Hepatocyte (in vitro differentiated cells): ENCODE results near the gene RGS3. TPM values are rescaled to one million over a fixed set of nuclear protein-coding genes. Genes with fewer than 3 reads are reported as not detected.

Experiments
- DNase-seq: peaks from one replicate; pipeline ENCODE4 v3.0.0-alpha.2; 2016; ENCODE audit warnings: low spot score
- H2AFZ ChIP-seq: fragments of 200-600 bp; sonication (generic); 2 replicates; pipeline ENCODE4 v1.6.0; 2016; ENCODE audit warnings: antibody characterized with exemption, mild to moderate bottlenecking
- H3K27ac ChIP-seq: fragments of 200-600 bp; sonication (generic); 2 replicates; pipeline ENCODE4 v1.5.1; 2016; ENCODE audit warnings: mild to moderate bottlenecking
- H3K27me3 ChIP-seq: fragments of 200-600 bp; sonication (generic); 2 replicates; pipeline ENCODE4 v1.6.1; 2016
- H3K36me3 ChIP-seq: fragments of 200-600 bp; sonication (generic); replicated peaks from 2 replicates; pipeline ENCODE4 v1.5.1; 2016; ENCODE audit warnings: low read depth; ENCODE audit not compliant: insufficient read depth
- H3K4me1 ChIP-seq: fragments of 200-600 bp; sonication (generic); 2 replicates; pipeline ENCODE4 v1.5.1; 2016; ENCODE audit warnings: mild to moderate bottlenecking, moderate library complexity; ENCODE audit not compliant: insufficient read depth
- H3K4me2 ChIP-seq: fragments of 200-600 bp; sonication (generic); 2 replicates; pipeline ENCODE4 v1.6.0; 2016
- H3K4me3 ChIP-seq: fragments of 200-600 bp; sonication (generic); 2 replicates; pipeline ENCODE4 v1.5.1; 2016; ENCODE audit warnings: mild to moderate bottlenecking
- H3K79me2 ChIP-seq: fragments of 200-600 bp; sonication (generic); 2 replicates; pipeline ENCODE4 v1.6.0; 2017; ENCODE audit warnings: mild to moderate bottlenecking
- H3K9me2 ChIP-seq: fragments of 200-600 bp; sonication (generic); replicated peaks from 2 replicates; pipeline ENCODE4 v1.6.0; 2017; ENCODE audit warnings: mild to moderate bottlenecking; ENCODE audit not compliant: insufficient read depth
- H3K9me3 ChIP-seq: fragments of 200-600 bp; sonication (generic); 2 replicates; pipeline ENCODE4 v1.5.1; 2016; ENCODE audit warnings: low read depth, mild to moderate bottlenecking
- H4K20me1 ChIP-seq: fragments of 200-600 bp; sonication (generic); 2 replicates; pipeline ENCODE4 v1.6.0; 2016; ENCODE audit warnings: mild to moderate bottlenecking; ENCODE audit not compliant: insufficient read depth, poor library complexity, severe bottlenecking
- EZH2 ChIP-seq: fragments of 200-600 bp; sonication (generic); IDR thresholded peaks from 2 replicates; pipeline ENCODE4 v1.6.1; 2016; ENCODE audit warnings: antibody characterized with exemption, mild to moderate bottlenecking, borderline replicate concordance
- EZH2phosphoT487 ChIP-seq: fragments of 200-600 bp; sonication (generic); IDR thresholded peaks from one replicate; pipeline ENCODE4 v1.6.1; 2018; ENCODE audit warnings: antibody characterized with exemption, mild to moderate bottlenecking, low read depth, moderate library complexity; ENCODE audit not compliant: unreplicated experiment, severe bottlenecking
- WGBS: methylation state at CpG from one replicate; pipeline ENCODE4 v1.1.6; 2016; ENCODE audit warnings: low lambda C conversion rate; ENCODE audit errors: missing lambda C conversion rate; 5-methylcytosine and 5-hydroxymethylcytosine counted together
- polyA plus RNA-seq: library from polyadenylated mRNA; unstranded; fragments of >200 nt; fragmentation: Nextera tagmentation; extraction: Ambion mirVana; gene quantifications from 2 replicates; pipeline ENCODE4 v1.2.1, GENCODE V29; 2016
- total RNA-seq: library from RNA; depleted of rRNA; stranded (reverse); fragments of >200 nt; gene quantifications from 2 replicates; pipeline ENCODE4 v1.2.3, GENCODE V29; 2014
- TF ChIP-seq, protein P1 (sequence below): fragments of 200-600 bp; sonication (generic); IDR thresholded peaks from 2 replicates; pipeline ENCODE4 v1.5.1; 2016; ENCODE audit warnings: antibody characterized with exemption, mild to moderate bottlenecking; ENCODE audit not compliant: poor library complexity

Gene RGS3
- total and polyA plus RNA-seq, 2 experiments from 2014 or later, result 48.0 to 62.7 TPM

GRCh38 chr9:113497051-113497450, 33.5 kb downstream of the RGS3 start:
- no peaks in the 10 kb centered on the region for H3K79me2 ChIP-seq
- no peaks in the 10 kb centered on the region for H3K9me2 ChIP-seq
- H3K27ac ChIP-seq, result no peak overlapping the region
- no peaks in the 10 kb centered on the region for H3K36me3 ChIP-seq
- no peak overlapping the region for H3K4me3 ChIP-seq
- TF ChIP-seq, protein P1, sequence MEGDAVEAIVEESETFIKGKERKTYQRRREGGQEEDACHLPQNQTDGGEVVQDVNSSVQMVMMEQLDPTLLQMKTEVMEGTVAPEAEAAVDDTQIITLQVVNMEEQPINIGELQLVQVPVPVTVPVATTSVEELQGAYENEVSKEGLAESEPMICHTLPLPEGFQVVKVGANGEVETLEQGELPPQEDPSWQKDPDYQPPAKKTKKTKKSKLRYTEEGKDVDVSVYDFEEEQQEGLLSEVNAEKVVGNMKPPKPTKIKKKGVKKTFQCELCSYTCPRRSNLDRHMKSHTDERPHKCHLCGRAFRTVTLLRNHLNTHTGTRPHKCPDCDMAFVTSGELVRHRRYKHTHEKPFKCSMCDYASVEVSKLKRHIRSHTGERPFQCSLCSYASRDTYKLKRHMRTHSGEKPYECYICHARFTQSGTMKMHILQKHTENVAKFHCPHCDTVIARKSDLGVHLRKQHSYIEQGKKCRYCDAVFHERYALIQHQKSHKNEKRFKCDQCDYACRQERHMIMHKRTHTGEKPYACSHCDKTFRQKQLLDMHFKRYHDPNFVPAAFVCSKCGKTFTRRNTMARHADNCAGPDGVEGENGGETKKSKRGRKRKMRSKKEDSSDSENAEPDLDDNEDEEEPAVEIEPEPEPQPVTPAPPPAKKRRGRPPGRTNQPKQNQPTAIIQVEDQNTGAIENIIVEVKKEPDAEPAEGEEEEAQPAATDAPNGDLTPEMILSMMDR, result no peak
- TF ChIP-seq EZH2, result no peak
- TF ChIP-seq EZH2phosphoT487, result no peak
- H4K20me1 ChIP-seq, result no peaks in the 10 kb centered on the region
- H2AFZ ChIP-seq, result no peak overlapping the region
- no peak for DNase-seq
- H3K9me3 ChIP-seq, result no peaks in the 10 kb centered on the region
- peaks cover 12% of the 10 kb centered on the region for H3K4me1 ChIP-seq
- 98% methylated on average over 9 of the region's 9 CpGs for WGBS
- H3K4me2 ChIP-seq, result no peak overlapping the region
- no peaks in the 10 kb centered on the region for H3K27me3 ChIP-seq

DNA sequence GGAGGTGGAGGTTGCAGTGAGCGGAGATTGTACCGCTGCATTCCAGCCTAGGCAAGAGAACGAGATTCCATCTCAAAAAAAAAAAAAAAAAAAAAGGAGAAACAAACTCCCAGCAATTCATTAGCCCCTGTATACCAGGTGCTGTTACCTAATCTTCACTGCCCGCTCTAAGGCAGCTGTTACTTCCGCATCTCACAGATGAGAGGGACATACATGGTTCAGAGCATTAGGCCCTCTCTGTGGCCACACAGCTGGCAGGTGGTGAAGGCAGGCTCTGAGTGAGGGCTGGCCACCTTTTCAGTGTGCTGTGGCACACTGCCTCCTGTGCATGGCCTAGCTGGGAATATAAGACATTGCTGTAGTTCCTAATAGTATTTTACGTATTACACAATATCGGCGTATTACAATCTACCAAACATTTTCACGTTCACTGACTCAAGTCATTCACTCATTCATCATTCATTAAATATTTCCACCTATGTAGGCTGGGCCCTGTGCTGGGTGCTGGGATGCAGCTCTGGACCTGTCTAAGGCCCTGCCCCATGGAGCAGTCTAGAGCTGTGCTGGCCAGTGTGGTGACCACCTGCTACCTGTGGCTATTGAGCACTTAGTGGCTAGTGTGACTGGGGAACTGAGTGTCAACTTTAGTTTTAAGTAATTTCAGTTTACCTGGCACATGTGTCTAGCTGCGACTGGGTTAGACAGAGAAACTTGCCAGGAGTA, 35.8 kb downstream of the RGS3 start:
- TF ChIP-seq EZH2 (no peak), EZH2phosphoT487 (no peak)
- TF ChIP-seq, protein P1, result no peak
- no peak overlapping the region for H3K4me3 ChIP-seq
- 96% methylated on average over 10 of the region's 10 CpGs for WGBS
- no peaks in the 10 kb centered on the region for H3K36me3 ChIP-seq
- H3K9me2 ChIP-seq, result no peaks in the 10 kb centered on the region
- H3K27ac ChIP-seq, result no peak overlapping the region
- H3K79me2 ChIP-seq, result no peaks in the 10 kb centered on the region
- no peaks in the 10 kb centered on the region for H3K27me3 ChIP-seq
- peaks cover 10% of the 10 kb centered on the region for H3K4me1 ChIP-seq
- H2AFZ ChIP-seq, result no peak overlapping the region
- H4K20me1 ChIP-seq, result no peaks in the 10 kb centered on the region
- no peaks in the 10 kb centered on the region for H3K9me3 ChIP-seq
- H3K4me2 ChIP-seq, result no peak overlapping the region
- DNase-seq, result no peak

- Histone ChIP-seq H3K4me1 (peaks cover 16% of the 10 kb centered on the region), H3K4me2 (no peak overlapping the region), H4K20me1 (no peaks in the 10 kb centered on the region), H3K36me3 (no peaks in the 10 kb centered on the region), H3K9me3 (no peaks in the 10 kb centered on the region), H3K27ac (no peak overlapping the region), H3K27me3 (no peaks in the 10 kb centered on the region), H3K4me3 (no peak overlapping the region), H3K9me2 (no peaks in the 10 kb centered on the region), H3K79me2 (no peaks in the 10 kb centered on the region), H2AFZ (no peak overlapping the region)
- DNase-seq, result no peak
- WGBS, result 80% methylated on average over 5 of the region's 5 CpGs
- TF ChIP-seq, protein P1, result no peak
- TF ChIP-seq EZH2phosphoT487 (no peak), EZH2 (no peak)
These were observed 36.5 kb downstream of the RGS3 start for GRCh38 chr9:113499876-113500497.
